RWPE2 (cell line): ENCODE measurements around the gene MED22.

Experiments
- ATAC-seq: fragments of 200-7000 bp; cut with Tn5 transposase; 3 replicates; pipeline ENCODE4 v1.9.1; 2021; ENCODE audit warnings: low read depth
- DNase-seq: peaks from one replicate; pipeline ENCODE4 v3.0.0-alpha.2; 2020; ENCODE audit warnings: low spot score
- H3K27ac ChIP-seq: fragments of 450-650 bp; 2 replicates; pipeline ENCODE4 v1.5.1; 2017; ENCODE audit warnings: mild to moderate bottlenecking; ENCODE audit not compliant: poor library complexity, severe bottlenecking
- H3K27me3 ChIP-seq: fragments of 250-450 bp; sonication (Bioruptor Pico); 2 replicates; pipeline ENCODE4 v1.5.1; 2021; ENCODE audit warnings: mild to moderate bottlenecking, moderate library complexity; ENCODE audit not compliant: insufficient read depth, poor library complexity, severe bottlenecking
- H3K36me3 ChIP-seq: fragments of 250-450 bp; sonication (Bioruptor Pico); 2 replicates; pipeline ENCODE4 v1.5.1; 2020; ENCODE audit warnings: low read depth, mild to moderate bottlenecking, moderate library complexity
- H3K4me1 ChIP-seq: fragments of 250-450 bp; sonication (Bioruptor Pico); 2 replicates; pipeline ENCODE4 v1.5.1; 2021; ENCODE audit warnings: mild to moderate bottlenecking, moderate library complexity; ENCODE audit not compliant: insufficient read depth, poor library complexity, severe bottlenecking
- H3K4me3 ChIP-seq: fragments of 250-450 bp; sonication (Bioruptor Pico); 2 replicates; pipeline ENCODE4 v1.5.1; 2021; ENCODE audit warnings: mild to moderate bottlenecking, moderate library complexity; ENCODE audit not compliant: severe bottlenecking
- H3K9me3 ChIP-seq: fragments of 250-450 bp; sonication (Bioruptor Pico); 2 replicates; pipeline ENCODE4 v1.5.1; 2021; ENCODE audit warnings: mild to moderate bottlenecking, moderate library complexity; ENCODE audit not compliant: severe bottlenecking
- TF ChIP-seq, protein P1 (sequence below): fragments of 450-650 bp; IDR thresholded peaks from one replicate; pipeline ENCODE4 v1.5.1; 2017; ENCODE audit warnings: mild to moderate bottlenecking, moderate library complexity; ENCODE audit not compliant: poor library complexity, severe bottlenecking

Gene MED22

GRCh38 chr9:133366435-133366834, 18.5 kb upstream of the MED22 start:
- TF ChIP-seq, protein P1, sequence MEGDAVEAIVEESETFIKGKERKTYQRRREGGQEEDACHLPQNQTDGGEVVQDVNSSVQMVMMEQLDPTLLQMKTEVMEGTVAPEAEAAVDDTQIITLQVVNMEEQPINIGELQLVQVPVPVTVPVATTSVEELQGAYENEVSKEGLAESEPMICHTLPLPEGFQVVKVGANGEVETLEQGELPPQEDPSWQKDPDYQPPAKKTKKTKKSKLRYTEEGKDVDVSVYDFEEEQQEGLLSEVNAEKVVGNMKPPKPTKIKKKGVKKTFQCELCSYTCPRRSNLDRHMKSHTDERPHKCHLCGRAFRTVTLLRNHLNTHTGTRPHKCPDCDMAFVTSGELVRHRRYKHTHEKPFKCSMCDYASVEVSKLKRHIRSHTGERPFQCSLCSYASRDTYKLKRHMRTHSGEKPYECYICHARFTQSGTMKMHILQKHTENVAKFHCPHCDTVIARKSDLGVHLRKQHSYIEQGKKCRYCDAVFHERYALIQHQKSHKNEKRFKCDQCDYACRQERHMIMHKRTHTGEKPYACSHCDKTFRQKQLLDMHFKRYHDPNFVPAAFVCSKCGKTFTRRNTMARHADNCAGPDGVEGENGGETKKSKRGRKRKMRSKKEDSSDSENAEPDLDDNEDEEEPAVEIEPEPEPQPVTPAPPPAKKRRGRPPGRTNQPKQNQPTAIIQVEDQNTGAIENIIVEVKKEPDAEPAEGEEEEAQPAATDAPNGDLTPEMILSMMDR: no peak
- Histone ChIP-seq H3K27ac (no peak overlapping the region), H3K4me1 (peaks cover 13% of the 10 kb centered on the region), H3K4me3 (no peak overlapping the region), H3K36me3 (peaks cover 94% of the 10 kb centered on the region), H3K9me3 (no peaks in the 10 kb centered on the region), H3K27me3 (no peaks in the 10 kb centered on the region)
- ATAC-seq (no peak), DNase-seq (no peak)

GRCh38 chr9:133362359-133363044, 14.6 kb upstream of the MED22 start:
- peaks cover 97% of the 10 kb centered on the region for H3K36me3 ChIP-seq
- peaks cover 13% of the 10 kb centered on the region for H3K4me1 ChIP-seq
- ATAC-seq (no peak), DNase-seq (no peak)
- TF ChIP-seq, protein P1: no peak
- no peak overlapping the region for H3K27ac ChIP-seq
- H3K4me3 ChIP-seq: no peak overlapping the region
- no peaks in the 10 kb centered on the region for H3K9me3 ChIP-seq
- no peaks in the 10 kb centered on the region for H3K27me3 ChIP-seq

DNA sequence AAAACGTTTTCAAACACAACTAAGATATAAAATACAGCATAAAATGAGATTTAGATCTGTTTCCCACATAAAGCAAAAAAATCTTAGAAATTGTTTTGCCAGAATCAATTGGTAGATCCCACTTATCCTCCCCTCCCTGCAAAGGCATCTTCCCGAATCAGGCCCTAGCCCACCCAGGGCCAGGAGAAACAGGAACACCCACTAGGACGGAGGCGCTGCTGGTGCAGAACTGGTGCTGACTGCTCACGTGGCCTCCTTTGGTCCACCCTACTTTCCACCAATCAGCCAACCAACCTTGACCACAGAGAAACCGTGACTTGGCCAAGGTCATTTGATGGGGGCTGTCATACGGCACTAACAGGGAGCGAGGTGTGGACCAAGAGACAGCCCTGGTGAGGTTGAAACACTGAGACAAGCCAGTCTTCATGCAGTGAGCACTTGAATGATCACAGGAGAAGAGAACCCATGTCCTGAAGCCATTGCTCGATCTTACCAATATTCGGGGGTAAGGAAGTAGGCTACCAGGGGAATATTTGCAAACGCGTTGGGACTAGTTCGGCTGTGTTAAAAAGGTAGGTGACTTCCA, 13.7 kb upstream of the MED22 start:
- peaks cover 13% of the 10 kb centered on the region for H3K4me1 ChIP-seq
- no peaks in the 10 kb centered on the region for H3K9me3 ChIP-seq
- H3K27ac ChIP-seq: no peak overlapping the region
- peaks cover 90% of the 10 kb centered on the region for H3K36me3 ChIP-seq
- DNase-seq (no peak), ATAC-seq (no peak)
- H3K27me3 ChIP-seq: no peaks in the 10 kb centered on the region
- H3K4me3 ChIP-seq: no peak overlapping the region
- TF ChIP-seq, protein P1: no peak

DNA sequence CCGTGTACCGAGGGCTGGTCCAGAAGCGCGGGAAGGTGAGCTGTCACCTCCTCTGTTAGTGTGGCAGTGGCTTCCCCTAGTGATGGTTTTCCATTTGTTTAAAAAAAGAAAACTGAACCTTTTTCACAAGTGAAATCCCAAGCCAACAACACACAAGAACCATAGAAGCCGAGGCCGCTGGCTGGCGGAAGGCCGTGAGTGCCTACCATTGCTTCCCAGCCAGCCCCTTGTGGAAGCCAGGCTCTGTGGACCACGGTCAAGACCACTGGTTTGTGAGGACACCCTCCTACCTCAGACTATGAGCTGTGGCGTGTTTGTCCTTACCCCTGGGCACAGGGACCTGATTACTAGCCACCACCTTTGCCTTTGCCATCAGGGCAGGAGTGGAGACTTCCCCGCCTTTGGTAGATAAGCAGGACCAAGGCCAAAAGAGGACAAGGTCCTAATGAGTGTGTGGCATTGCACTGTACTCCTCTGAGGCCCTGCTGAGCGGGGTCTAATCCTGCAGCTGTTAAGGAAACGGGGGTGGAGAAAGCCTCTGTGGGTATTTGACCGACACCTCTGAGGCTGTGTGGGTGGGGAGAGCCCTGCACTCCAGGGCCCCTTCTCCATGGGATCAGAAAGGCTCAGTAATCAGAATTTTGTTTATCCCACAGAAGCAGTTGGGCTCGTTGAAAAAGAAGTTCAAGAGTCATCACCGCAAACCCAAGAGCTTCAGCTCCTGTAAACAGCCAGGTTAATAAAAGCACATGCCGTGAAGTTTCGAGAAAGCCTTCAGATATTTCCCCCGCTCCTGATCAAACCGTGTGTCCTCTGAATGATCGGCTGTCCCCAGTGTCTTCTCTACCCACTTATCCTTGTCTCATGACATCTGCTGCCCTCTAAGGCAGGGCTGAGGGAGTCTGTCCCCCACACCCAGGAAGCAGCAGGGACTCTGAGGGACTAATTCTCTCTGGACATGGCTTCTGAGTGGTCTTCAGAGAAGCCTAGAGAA, 12.8 kb upstream of the MED22 start:
- Histone ChIP-seq H3K27me3 (no peaks in the 10 kb centered on the region), H3K27ac (no peak overlapping the region), H3K4me1 (peaks cover 10% of the 10 kb centered on the region), H3K4me3 (no peak overlapping the region), H3K36me3 (peaks cover 81% of the 10 kb centered on the region), H3K9me3 (no peaks in the 10 kb centered on the region)
- ATAC-seq (no peak), DNase-seq (no peak)
- TF ChIP-seq, protein P1: no peak
